CD4-positive, alpha-beta T cell treated with Interleukin-2 at 100 ng/mL for 4 hours (primary cell): ENCODE results near the gene PMIS2.
"Not testable (repeated sequence)": the region's sequence is repeated elsewhere in the genome, so short reads cannot be mapped to it uniquely, and the experiment has no call there.

Source experiments
- DNase-seq: peaks from one replicate; pipeline ENCODE4 v3.0.0-alpha.2; 2020; ENCODE audit warnings: low spot score

PMIS2 gene

GRCh38 chr19:35595026-35595425 is 9.1 kb downstream of the PMIS2 start:
- DNase-seq, result not testable (repeated sequence)

- DNase-seq, result no peak
These were observed 10.0 kb downstream of the PMIS2 start for GRCh38 chr19:35595928-35596327.

- no peak for DNase-seq
These were observed 10.5 kb downstream of the PMIS2 start for GRCh38 chr19:35596366-35596999.

GRCh38 chr19:35601971-35602370 is 16.0 kb downstream of the PMIS2 start:
- DNase-seq, result no peak

GRCh38 chr19:35604436-35604835 is 18.5 kb downstream of the PMIS2 start:
- not testable (repeated sequence) for DNase-seq

- not testable (repeated sequence) for DNase-seq
These were observed 21.2 kb downstream of the PMIS2 start for GRCh38 chr19:35607170-35607569.

GRCh38 chr19:35607661-35608060 is 21.7 kb downstream of the PMIS2 start:
- DNase-seq, result no peak

- DNase-seq, result no peak
These were observed 22.3 kb downstream of the PMIS2 start for GRCh38 chr19:35608251-35608650.

GRCh38 chr19:35609851-35610353 is 23.9 kb downstream of the PMIS2 start:
- DNase-seq, result peak; percentile 26

- DNase-seq, result no peak
These were observed 26.2 kb downstream of the PMIS2 start for GRCh38 chr19:35612224-35612558.

GRCh38 chr19:35612559-35613321 is 26.8 kb downstream of the PMIS2 start, which contains the start of gene HAUS5:
TSS of gene HAUS5 (plus strand) at chr19:35612735. CDS start at chr19:35612795, 60 bp downstream.
- peak; percentile 95 for DNase-seq

- DNase-seq, result no peak
These were observed 27.6 kb downstream of the PMIS2 start for GRCh38 chr19:35613574-35613973.

- no peak for DNase-seq
These were observed 29.1 kb downstream of the PMIS2 start for GRCh38 chr19:35615036-35615435.

GRCh38 chr19:35618857-35619256 is 32.9 kb downstream of the PMIS2 start:
- DNase-seq, result no peak

- no peak for DNase-seq
These were observed 33.4 kb downstream of the PMIS2 start for GRCh38 chr19:35619290-35619923.

GRCh38 chr19:35620001-35620400 is 34.0 kb downstream of the PMIS2 start:
- DNase-seq, result no peak

GRCh38 chr19:35621708-35622107 is 35.7 kb downstream of the PMIS2 start:
- no peak for DNase-seq

GRCh38 chr19:35622750-35623149 is 36.8 kb downstream of the PMIS2 start:
- DNase-seq, result no peak

GRCh38 chr19:35623327-35624010 is 37.5 kb downstream of the PMIS2 start:
- DNase-seq, result no peak

- no peak for DNase-seq
These were observed 42.2 kb downstream of the PMIS2 start for GRCh38 chr19:35628264-35628564.

GRCh38 chr19:35628565-35629331 is 42.8 kb downstream of the PMIS2 start, which contains the start of gene RBM42:
TSS of gene RBM42 (plus strand) at chr19:35629036. CDS start at chr19:35629154, 118 bp downstream.
- DNase-seq, result peak; percentile 98

- DNase-seq, result no peak
These were observed 43.3 kb downstream of the PMIS2 start for GRCh38 chr19:35629332-35629633.
